OCI-LY1 (cell line): ENCODE data around the gene SERPINB13.

Experiments used
- H2AFZ ChIP-seq: fragments of 200-600 bp; sonication (generic), shearing (Covaris generic); 2 replicates; pipeline ENCODE4 v1.6.0; 2014; ENCODE audit warnings: antibody characterized with exemption, mild to moderate bottlenecking, low read length
- H3F3A ChIP-seq: fragments of 200-600 bp; sonication (generic), shearing (Covaris generic); 2 replicates; pipeline ENCODE4 v1.6.0; 2014; ENCODE audit warnings: mild to moderate bottlenecking, antibody characterized with exemption, low read length, moderate library complexity; ENCODE audit not compliant: insufficient read depth
- H3K27ac ChIP-seq: fragments of 200-600 bp; sonication (generic); 2 replicates; pipeline ENCODE4 v1.5.1; 2014; ENCODE audit warnings: low read length, mixed run types, mild to moderate bottlenecking, low read depth; ENCODE audit not compliant: poor library complexity, severe bottlenecking
- H3K27me3 ChIP-seq: fragments of 200-600 bp; sonication (generic); 2 replicates; pipeline ENCODE4 v1.6.0; 2014; ENCODE audit warnings: antibody characterized with exemption, mild to moderate bottlenecking, low read length, moderate library complexity; ENCODE audit not compliant: insufficient read depth
- H3K36me3 ChIP-seq: fragments of 200-600 bp; sonication (generic); 2 replicates; pipeline ENCODE4 v1.6.1; 2014; ENCODE audit warnings: mild to moderate bottlenecking, antibody characterized with exemption, low read length, moderate library complexity, mixed read lengths; ENCODE audit not compliant: insufficient read depth
- H3K4me1 ChIP-seq: fragments of 200-600 bp; sonication (generic); 2 replicates; pipeline ENCODE4 v1.5.1; 2014; ENCODE audit warnings: mild to moderate bottlenecking, low read length, moderate library complexity; ENCODE audit not compliant: insufficient read depth, severe bottlenecking
- H3K4me2 ChIP-seq: fragments of 200-600 bp; sonication (generic), shearing (Covaris generic); 2 replicates; pipeline ENCODE4 v1.6.1; 2014; ENCODE audit warnings: low read length
- H3K4me3 ChIP-seq: fragments of 200-600 bp; sonication (generic); 2 replicates; pipeline ENCODE4 v1.5.1; 2014; ENCODE audit warnings: low read length, low read depth, mild to moderate bottlenecking, mixed read lengths; ENCODE audit not compliant: poor library complexity, severe bottlenecking
- H3K79me2 ChIP-seq: fragments of 200-600 bp; shearing (Covaris generic); 2 replicates; pipeline ENCODE4 v1.6.1; 2016; ENCODE audit warnings: mixed run types, low read length, mixed read lengths; ENCODE audit not compliant: insufficient read depth
- H3K9ac ChIP-seq: fragments of 200-600 bp; sonication (generic), shearing (Covaris generic); 2 replicates; pipeline ENCODE4 v1.6.1; 2014; ENCODE audit warnings: mild to moderate bottlenecking, low read length, mixed read lengths
- H3K9me2 ChIP-seq: fragments of 200-600 bp; sonication (generic), shearing (Covaris generic); 2 replicates; pipeline ENCODE4 v1.6.1; 2014; ENCODE audit warnings: low read depth, mild to moderate bottlenecking, low read length, mixed read lengths
- H3K9me3 ChIP-seq: fragments of 200-600 bp; shearing (Covaris generic); 2 replicates; pipeline ENCODE4 v1.6.1; 2014; ENCODE audit warnings: low read length, mixed read lengths
- H4K20me1 ChIP-seq: fragments of 200-600 bp; sonication (generic), shearing (Covaris generic); 2 replicates; pipeline ENCODE4 v1.6.0; 2016; ENCODE audit warnings: mild to moderate bottlenecking, low read length; ENCODE audit not compliant: insufficient read depth
- EZH2 ChIP-seq: fragments of 200-600 bp; sonication (generic), shearing (Covaris generic); IDR thresholded peaks from 2 replicates; pipeline ENCODE4 v1.8.0; 2017; ENCODE audit warnings: borderline replicate concordance, mixed run types, mild to moderate bottlenecking, antibody characterized with exemption, low read length, moderate library complexity, mixed read lengths
- TF ChIP-seq, protein P1 (sequence below): fragments of 200-600 bp; sonication (generic), shearing (Covaris generic); IDR thresholded peaks from 2 replicates; pipeline ENCODE4 v1.5.1; 2017; ENCODE audit warnings: mild to moderate bottlenecking, antibody characterized with exemption, low read length, moderate library complexity, mixed read lengths

The SERPINB13 gene

DNA sequence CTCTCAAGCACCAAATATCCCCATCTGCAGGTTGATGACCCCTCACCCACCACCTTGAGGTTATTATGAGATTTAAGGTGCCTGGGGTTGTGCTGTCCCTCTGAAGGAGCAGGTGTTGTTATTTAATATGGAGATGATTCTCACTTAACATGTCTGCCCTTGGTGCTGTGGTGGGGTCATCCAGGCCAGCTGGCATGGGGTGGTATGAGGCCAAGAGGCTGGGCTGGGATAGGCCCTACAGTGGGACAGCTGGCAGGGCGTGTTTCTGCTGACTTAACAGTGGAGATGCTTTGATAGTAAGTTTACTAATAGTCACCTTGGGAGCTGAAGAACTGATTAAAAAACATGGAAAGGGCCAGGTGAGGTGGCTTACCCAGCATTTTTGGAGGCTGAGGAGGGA lies 22.6 kb upstream of the SERPINB13 start:
- Histone ChIP-seq H2AFZ (no peak overlapping the region), H3K79me2 (no peaks in the 10 kb centered on the region), H3K4me2 (no peak overlapping the region), H3K36me3 (no peaks in the 10 kb centered on the region), H3K4me3 (no peak overlapping the region), H3K9ac (no peak overlapping the region), H3K9me2 (no peaks in the 10 kb centered on the region), H3K4me1 (peaks cover 12% of the 10 kb centered on the region), H3K27ac (no peak overlapping the region), H3K9me3 (no peaks in the 10 kb centered on the region), H3K27me3 (no peaks in the 10 kb centered on the region), H4K20me1 (no peaks in the 10 kb centered on the region), H3F3A (no peaks in the 10 kb centered on the region)
- TF ChIP-seq, protein P1, sequence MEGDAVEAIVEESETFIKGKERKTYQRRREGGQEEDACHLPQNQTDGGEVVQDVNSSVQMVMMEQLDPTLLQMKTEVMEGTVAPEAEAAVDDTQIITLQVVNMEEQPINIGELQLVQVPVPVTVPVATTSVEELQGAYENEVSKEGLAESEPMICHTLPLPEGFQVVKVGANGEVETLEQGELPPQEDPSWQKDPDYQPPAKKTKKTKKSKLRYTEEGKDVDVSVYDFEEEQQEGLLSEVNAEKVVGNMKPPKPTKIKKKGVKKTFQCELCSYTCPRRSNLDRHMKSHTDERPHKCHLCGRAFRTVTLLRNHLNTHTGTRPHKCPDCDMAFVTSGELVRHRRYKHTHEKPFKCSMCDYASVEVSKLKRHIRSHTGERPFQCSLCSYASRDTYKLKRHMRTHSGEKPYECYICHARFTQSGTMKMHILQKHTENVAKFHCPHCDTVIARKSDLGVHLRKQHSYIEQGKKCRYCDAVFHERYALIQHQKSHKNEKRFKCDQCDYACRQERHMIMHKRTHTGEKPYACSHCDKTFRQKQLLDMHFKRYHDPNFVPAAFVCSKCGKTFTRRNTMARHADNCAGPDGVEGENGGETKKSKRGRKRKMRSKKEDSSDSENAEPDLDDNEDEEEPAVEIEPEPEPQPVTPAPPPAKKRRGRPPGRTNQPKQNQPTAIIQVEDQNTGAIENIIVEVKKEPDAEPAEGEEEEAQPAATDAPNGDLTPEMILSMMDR = no peak
- TF ChIP-seq EZH2 = no peak

DNA sequence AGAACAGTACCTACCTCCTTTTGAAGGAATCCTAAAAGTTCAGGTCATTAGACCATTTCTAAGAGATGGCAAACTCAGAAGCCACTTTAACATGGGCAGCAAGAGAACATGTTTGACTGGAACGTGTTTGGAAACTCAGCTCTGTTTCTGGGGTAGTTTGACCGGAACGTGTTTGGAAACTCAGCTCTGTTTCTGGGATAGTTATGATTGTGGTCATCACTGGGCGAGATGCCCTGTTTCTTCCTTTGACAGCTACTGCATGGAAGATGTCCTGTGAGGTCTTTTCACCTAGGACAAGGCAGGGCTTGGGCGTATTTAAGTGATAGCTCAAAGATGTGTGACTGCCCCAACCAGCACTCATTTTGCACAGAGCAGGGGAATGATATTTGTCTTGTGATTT lies 19.9 kb upstream of the SERPINB13 start:
- no peaks in the 10 kb centered on the region for H3K27me3 ChIP-seq
- H3K9me3 ChIP-seq = no peaks in the 10 kb centered on the region
- H3K9ac ChIP-seq = no peak overlapping the region
- no peaks in the 10 kb centered on the region for H3K9me2 ChIP-seq
- no peak overlapping the region for H2AFZ ChIP-seq
- H3K4me1 ChIP-seq = peaks cover 6% of the 10 kb centered on the region
- H3K4me3 ChIP-seq = no peak overlapping the region
- H4K20me1 ChIP-seq = no peaks in the 10 kb centered on the region
- H3F3A ChIP-seq = no peaks in the 10 kb centered on the region
- H3K4me2 ChIP-seq = no peak overlapping the region
- no peaks in the 10 kb centered on the region for H3K79me2 ChIP-seq
- H3K36me3 ChIP-seq = no peaks in the 10 kb centered on the region
- TF ChIP-seq, protein P1 = no peak
- no peak for TF ChIP-seq EZH2
- H3K27ac ChIP-seq = no peak overlapping the region

DNA sequence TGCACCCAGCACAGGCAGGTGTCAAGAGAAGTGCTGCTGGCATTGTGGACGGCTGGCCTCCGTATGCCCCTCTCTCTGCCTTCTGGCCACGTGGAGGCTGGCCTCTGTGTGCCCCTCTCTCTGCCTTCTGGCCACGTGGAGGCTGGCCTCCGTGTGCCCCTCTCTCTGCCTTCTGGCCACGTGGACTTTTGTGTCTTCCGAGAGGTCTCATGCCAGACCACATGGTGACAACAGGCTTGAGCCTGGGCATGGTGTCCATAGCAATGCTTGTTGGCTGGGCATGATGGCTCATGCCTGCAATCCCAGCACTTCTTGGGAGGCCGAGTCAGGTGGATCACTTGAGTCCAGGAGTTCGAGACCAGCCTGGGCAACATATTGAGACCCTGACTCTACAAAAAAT lies 19.3 kb upstream of the SERPINB13 start:
- Histone ChIP-seq H3K9me3 (no peaks in the 10 kb centered on the region), H3K27ac (no peak overlapping the region), H3K4me3 (no peak overlapping the region), H3K4me1 (peaks cover under 1% of the 10 kb centered on the region), H3F3A (no peaks in the 10 kb centered on the region), H3K79me2 (no peaks in the 10 kb centered on the region), H3K4me2 (no peak overlapping the region), H2AFZ (no peak overlapping the region), H3K9ac (no peak overlapping the region), H3K36me3 (no peaks in the 10 kb centered on the region), H3K27me3 (no peaks in the 10 kb centered on the region), H3K9me2 (no peaks in the 10 kb centered on the region), H4K20me1 (no peaks in the 10 kb centered on the region)
- TF ChIP-seq, protein P1 = no peak
- no peak for TF ChIP-seq EZH2
